ENCODE measurements around the gene SURF2.
"Not testable (repeated sequence)": the region's sequence is repeated elsewhere in the genome, so short reads cannot be mapped to it uniquely, and the experiment has no call there.

SURF2 gene

GRCh38 chr9:133385452-133385851 is 29.1 kb downstream of the SURF2 start:
- H3K9me3 ChIP-seq (ENCODE audit: control insufficient read depth in 2 of 2, low read length in 2 of 2): no peaks in the 10 kb centered on the region
- H3K4me3 ChIP-seq (ENCODE audit: low read length in 2 of 2): no peak overlapping the region
- no peaks in the 10 kb centered on the region for H3K27me3 ChIP-seq (ENCODE audit: control insufficient read depth in 2 of 2, insufficient read depth in 2 of 2, low read length in 2 of 2)
- H3K27ac ChIP-seq (ENCODE audit: low read depth in 2 of 2, low read length in 2 of 2): no peak overlapping the region
- H3K9ac ChIP-seq (ENCODE audit: low read depth in 1 of 2, low read length in 2 of 2): no peak overlapping the region
- no peaks in the 10 kb centered on the region for H3K4me1 ChIP-seq (ENCODE audit: control insufficient read depth in 2 of 2, insufficient read depth in 2 of 2, low read length in 2 of 2)
- no peaks in the 10 kb centered on the region for H3K36me3 ChIP-seq (ENCODE audit: control insufficient read depth in 2 of 2, insufficient read depth in 2 of 2, low read length in 2 of 2)

- H3K36me3 ChIP-seq (ENCODE audit: control insufficient read depth in 2 of 2, insufficient read depth in 2 of 2, low read length in 2 of 2): no peaks in the 10 kb centered on the region
- no peak overlapping the region for H3K27ac ChIP-seq (ENCODE audit: low read depth in 2 of 2, low read length in 2 of 2)
- H3K4me1 ChIP-seq (ENCODE audit: control insufficient read depth in 2 of 2, insufficient read depth in 2 of 2, low read length in 2 of 2): no peaks in the 10 kb centered on the region
- H3K9me3 ChIP-seq (ENCODE audit: control insufficient read depth in 2 of 2, low read length in 2 of 2): no peaks in the 10 kb centered on the region
- H3K9ac ChIP-seq (ENCODE audit: low read depth in 1 of 2, low read length in 2 of 2): no peak overlapping the region
- no peak overlapping the region for H3K4me3 ChIP-seq (ENCODE audit: low read length in 2 of 2)
- H3K27me3 ChIP-seq (ENCODE audit: control insufficient read depth in 2 of 2, insufficient read depth in 2 of 2, low read length in 2 of 2): no peaks in the 10 kb centered on the region
These were observed 30.0 kb downstream of the SURF2 start for GRCh38 chr9:133386338-133386737.

- no peak overlapping the region for H3K9ac ChIP-seq (ENCODE audit: low read depth in 1 of 2, low read length in 2 of 2)
- no peak overlapping the region for H3K27ac ChIP-seq (ENCODE audit: low read depth in 2 of 2, low read length in 2 of 2)
- no peak overlapping the region for H3K4me3 ChIP-seq (ENCODE audit: low read length in 2 of 2)
- no peaks in the 10 kb centered on the region for H3K4me1 ChIP-seq (ENCODE audit: control insufficient read depth in 2 of 2, insufficient read depth in 2 of 2, low read length in 2 of 2)
- H3K9me3 ChIP-seq (ENCODE audit: control insufficient read depth in 2 of 2, low read length in 2 of 2): no peaks in the 10 kb centered on the region
- H3K36me3 ChIP-seq (ENCODE audit: control insufficient read depth in 2 of 2, insufficient read depth in 2 of 2, low read length in 2 of 2): no peaks in the 10 kb centered on the region
- H3K27me3 ChIP-seq (ENCODE audit: control insufficient read depth in 2 of 2, insufficient read depth in 2 of 2, low read length in 2 of 2): no peaks in the 10 kb centered on the region
These were observed 31.3 kb downstream of the SURF2 start for GRCh38 chr9:133387680-133388079.

DNA sequence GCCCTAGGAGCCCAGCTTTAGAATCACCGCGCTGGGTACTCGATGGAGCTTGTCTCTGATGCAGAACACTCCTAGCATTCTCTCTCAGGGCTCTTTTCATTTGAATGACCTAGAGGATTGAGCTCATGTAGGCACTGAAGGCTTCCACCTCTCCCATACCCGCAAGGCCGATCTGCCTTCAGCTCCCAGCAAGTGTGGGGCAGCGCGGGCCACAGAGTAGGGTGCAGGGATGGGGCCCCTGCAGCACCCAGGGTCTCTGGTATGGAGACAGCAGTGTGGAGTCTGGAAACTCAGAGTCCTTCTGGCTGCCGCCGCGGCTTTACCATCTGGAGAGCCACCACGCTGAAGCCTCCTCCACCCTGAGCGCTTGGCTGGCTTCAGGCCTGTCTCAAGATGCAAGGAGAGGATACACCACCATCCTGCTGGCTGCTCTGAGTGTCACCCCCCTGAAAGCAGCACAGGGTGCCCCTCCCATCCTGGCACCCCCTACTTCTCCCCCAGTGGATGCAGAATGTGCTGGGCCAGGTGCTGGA is 32.7 kb downstream of the SURF2 start:
- Histone ChIP-seq H3K9ac (ENCODE audit: low read depth in 1 of 2, low read length in 2 of 2) (no peak overlapping the region), H3K9me3 (ENCODE audit: control insufficient read depth in 2 of 2, low read length in 2 of 2) (no peaks in the 10 kb centered on the region), H3K27ac (ENCODE audit: low read depth in 2 of 2, low read length in 2 of 2) (no peak overlapping the region), H3K4me3 (ENCODE audit: low read length in 2 of 2) (no peak overlapping the region), H3K36me3 (ENCODE audit: control insufficient read depth in 2 of 2, insufficient read depth in 2 of 2, low read length in 2 of 2) (no peaks in the 10 kb centered on the region), H3K27me3 (ENCODE audit: control insufficient read depth in 2 of 2, insufficient read depth in 2 of 2, low read length in 2 of 2) (no peaks in the 10 kb centered on the region), H3K4me1 (ENCODE audit: control insufficient read depth in 2 of 2, insufficient read depth in 2 of 2, low read length in 2 of 2) (no peaks in the 10 kb centered on the region)

- no peaks in the 10 kb centered on the region for H3K4me1 ChIP-seq (ENCODE audit: control insufficient read depth in 2 of 2, insufficient read depth in 2 of 2, low read length in 2 of 2)
- no peaks in the 10 kb centered on the region for H3K36me3 ChIP-seq (ENCODE audit: control insufficient read depth in 2 of 2, insufficient read depth in 2 of 2, low read length in 2 of 2)
- H3K4me3 ChIP-seq (ENCODE audit: low read length in 2 of 2): no peak overlapping the region
- peaks cover 0 to 1% of the 10 kb centered on the region in 2 donors for H3K27me3 ChIP-seq (ENCODE audit: control insufficient read depth in 2 of 2, insufficient read depth in 2 of 2, low read length in 2 of 2)
- no peak overlapping the region for H3K9ac ChIP-seq (ENCODE audit: low read depth in 1 of 2, low read length in 2 of 2)
- no peaks in the 10 kb centered on the region for H3K9me3 ChIP-seq (ENCODE audit: control insufficient read depth in 2 of 2, low read length in 2 of 2)
- H3K27ac ChIP-seq (ENCODE audit: low read depth in 2 of 2, low read length in 2 of 2): no peak overlapping the region
These were observed 33.2 kb downstream of the SURF2 start for GRCh38 chr9:133389562-133389961.

- Histone ChIP-seq H3K4me3 (ENCODE audit: low read length in 2 of 2) (no peak overlapping the region), H3K36me3 (ENCODE audit: control insufficient read depth in 2 of 2, insufficient read depth in 2 of 2, low read length in 2 of 2) (no peaks in the 10 kb centered on the region), H3K27me3 (ENCODE audit: control insufficient read depth in 2 of 2, insufficient read depth in 2 of 2, low read length in 2 of 2) (peaks cover 0 to 5% of the 10 kb centered on the region in 2 donors), H3K9me3 (ENCODE audit: control insufficient read depth in 2 of 2, low read length in 2 of 2) (no peaks in the 10 kb centered on the region), H3K4me1 (ENCODE audit: control insufficient read depth in 2 of 2, insufficient read depth in 2 of 2, low read length in 2 of 2) (no peaks in the 10 kb centered on the region), H3K27ac (ENCODE audit: low read depth in 2 of 2, low read length in 2 of 2) (no peak overlapping the region), H3K9ac (ENCODE audit: low read depth in 1 of 2, low read length in 2 of 2) (no peak overlapping the region)
These were observed 34.4 kb downstream of the SURF2 start for GRCh38 chr9:133390713-133391112.

- not testable (repeated sequence) for H3K27me3 ChIP-seq (ENCODE audit: control insufficient read depth in 2 of 2, insufficient read depth in 2 of 2, low read length in 2 of 2); H3K4me3 ChIP-seq (ENCODE audit: low read length in 2 of 2); H3K36me3 ChIP-seq (ENCODE audit: control insufficient read depth in 2 of 2, insufficient read depth in 2 of 2, low read length in 2 of 2); H3K9ac ChIP-seq (ENCODE audit: low read depth in 1 of 2, low read length in 2 of 2); H3K27ac ChIP-seq (ENCODE audit: low read depth in 2 of 2, low read length in 2 of 2); H3K9me3 ChIP-seq (ENCODE audit: control insufficient read depth in 2 of 2, low read length in 2 of 2); H3K4me1 ChIP-seq (ENCODE audit: control insufficient read depth in 2 of 2, insufficient read depth in 2 of 2, low read length in 2 of 2)
These were observed 35.1 kb downstream of the SURF2 start for GRCh38 chr9:133391449-133391848.

- not testable (repeated sequence) for H3K27ac ChIP-seq (ENCODE audit: low read depth in 2 of 2, low read length in 2 of 2); H3K9ac ChIP-seq (ENCODE audit: low read depth in 1 of 2, low read length in 2 of 2); H3K27me3 ChIP-seq (ENCODE audit: control insufficient read depth in 2 of 2, insufficient read depth in 2 of 2, low read length in 2 of 2); H3K4me1 ChIP-seq (ENCODE audit: control insufficient read depth in 2 of 2, insufficient read depth in 2 of 2, low read length in 2 of 2); H3K4me3 ChIP-seq (ENCODE audit: low read length in 2 of 2); H3K36me3 ChIP-seq (ENCODE audit: control insufficient read depth in 2 of 2, insufficient read depth in 2 of 2, low read length in 2 of 2); H3K9me3 ChIP-seq (ENCODE audit: control insufficient read depth in 2 of 2, low read length in 2 of 2)
These were observed 36.0 kb downstream of the SURF2 start for GRCh38 chr9:133392308-133392707.

GRCh38 chr9:133393399-133393798 is 37.0 kb downstream of the SURF2 start:
- no peak overlapping the region for H3K4me3 ChIP-seq (ENCODE audit: low read length in 2 of 2)
- H3K4me1 ChIP-seq (ENCODE audit: control insufficient read depth in 2 of 2, insufficient read depth in 2 of 2, low read length in 2 of 2): no peaks in the 10 kb centered on the region
- H3K27me3 ChIP-seq (ENCODE audit: control insufficient read depth in 2 of 2, insufficient read depth in 2 of 2, low read length in 2 of 2): peaks cover 5 to 13% of the 10 kb centered on the region in 2 donors
- H3K9ac ChIP-seq (ENCODE audit: low read depth in 1 of 2, low read length in 2 of 2): no peak overlapping the region
- no peak overlapping the region for H3K27ac ChIP-seq (ENCODE audit: low read depth in 2 of 2, low read length in 2 of 2)
- no peaks in the 10 kb centered on the region for H3K9me3 ChIP-seq (ENCODE audit: control insufficient read depth in 2 of 2, low read length in 2 of 2)
- H3K36me3 ChIP-seq (ENCODE audit: control insufficient read depth in 2 of 2, insufficient read depth in 2 of 2, low read length in 2 of 2): no peaks in the 10 kb centered on the region

- H3K4me3 ChIP-seq (ENCODE audit: low read length in 2 of 2): no peak overlapping the region
- peaks cover 5 to 13% of the 10 kb centered on the region in 2 donors for H3K27me3 ChIP-seq (ENCODE audit: control insufficient read depth in 2 of 2, insufficient read depth in 2 of 2, low read length in 2 of 2)
- no peak overlapping the region for H3K9ac ChIP-seq (ENCODE audit: low read depth in 1 of 2, low read length in 2 of 2)
- no peaks in the 10 kb centered on the region for H3K9me3 ChIP-seq (ENCODE audit: control insufficient read depth in 2 of 2, low read length in 2 of 2)
- H3K36me3 ChIP-seq (ENCODE audit: control insufficient read depth in 2 of 2, insufficient read depth in 2 of 2, low read length in 2 of 2): no peaks in the 10 kb centered on the region
- no peak overlapping the region for H3K27ac ChIP-seq (ENCODE audit: low read depth in 2 of 2, low read length in 2 of 2)
- no peaks in the 10 kb centered on the region for H3K4me1 ChIP-seq (ENCODE audit: control insufficient read depth in 2 of 2, insufficient read depth in 2 of 2, low read length in 2 of 2)
These were observed 38.4 kb downstream of the SURF2 start for GRCh38 chr9:133394687-133395271.

- Histone ChIP-seq H3K4me3 (ENCODE audit: low read length in 2 of 2) (no peak overlapping the region), H3K27ac (ENCODE audit: low read depth in 2 of 2, low read length in 2 of 2) (no peak overlapping the region), H3K9me3 (ENCODE audit: control insufficient read depth in 2 of 2, low read length in 2 of 2) (no peaks in the 10 kb centered on the region), H3K27me3 (ENCODE audit: control insufficient read depth in 2 of 2, insufficient read depth in 2 of 2, low read length in 2 of 2) (peaks cover 5 to 13% of the 10 kb centered on the region in 2 donors), H3K9ac (ENCODE audit: low read depth in 1 of 2, low read length in 2 of 2) (no peak overlapping the region), H3K4me1 (ENCODE audit: control insufficient read depth in 2 of 2, insufficient read depth in 2 of 2, low read length in 2 of 2) (no peaks in the 10 kb centered on the region), H3K36me3 (ENCODE audit: control insufficient read depth in 2 of 2, insufficient read depth in 2 of 2, low read length in 2 of 2) (no peaks in the 10 kb centered on the region)
These were observed 40.6 kb downstream of the SURF2 start for GRCh38 chr9:133396952-133397351.

Measured in mucosa of rectum (tissue), 2 donors.